HG02885 (cell line): ENCODE results near the gene HMHB1.

Source experiments
- ATAC-seq: cut with Tn5 transposase; IDR thresholded peaks from one replicate; pipeline ENCODE4 v1.9.1; 2021; ENCODE audit warnings: mild to moderate bottlenecking; ENCODE audit not compliant: unreplicated experiment, poor library complexity

The HMHB1 gene

GRCh38 chr5:143860211-143860610 lies 48.2 kb downstream of the HMHB1 start:
- no peak for ATAC-seq

- no peak for ATAC-seq
Observed at GRCh38 chr5:143862271-143862670, 50.3 kb downstream of the HMHB1 start.

- ATAC-seq = no peak
Observed at GRCh38 chr5:143865426-143866025, 53.6 kb downstream of the HMHB1 start.
